Prostate gland (tissue), 2 donors: ENCODE data around the gene SUZ12. TPM values are rescaled to one million over a fixed set of nuclear protein-coding genes. Genes with fewer than 3 reads are reported as not detected.
A peak's percentile ranks its signal among the peaks of the same experiment; 100 is the strongest.

ENCODE experiments used
- DNase-seq: peaks from one replicate; pipeline ENCODE4 v3.0.0-alpha.2; 2019; ENCODE audit warnings: low spot score
- H3K27ac ChIP-seq, 2 donors: fragments of 200-600 bp; sonication (generic); 2 replicates each; pipeline ENCODE4 v1.5.1; 2017 to 2019
- H3K27me3 ChIP-seq: fragments of 200-600 bp; sonication (generic); replicated peaks from 2 replicates; pipeline ENCODE4 v1.5.1; 2019; ENCODE audit not compliant: insufficient read depth
- H3K36me3 ChIP-seq, 2 donors: fragments of 200-600 bp; sonication (generic); 1 replicate in 1 of 2; 2 replicates in 1 of 2; pipeline versions ENCODE4 v1.5.1 to v1.8.1; 2017 to 2019
- H3K4me1 ChIP-seq: fragments of 200-600 bp; sonication (generic); replicated peaks from 2 replicates; pipeline ENCODE4 v1.5.1; 2019
- H3K4me3 ChIP-seq, 2 donors: fragments of 200-600 bp; sonication (generic); 2 replicates each; pipeline ENCODE4 v1.5.1; 2017 to 2019
- H3K9me3 ChIP-seq: fragments of 200-600 bp; sonication (generic); 2 replicates; pipeline ENCODE4 v1.5.1; 2017
- POLR2A ChIP-seq: fragments of 450-650 bp; IDR thresholded peaks from one replicate; pipeline ENCODE4 v1.6.1; 2016; ENCODE audit warnings: antibody characterized with exemption, mild to moderate bottlenecking
- POLR2AphosphoS5 ChIP-seq: sonication (generic); formaldehyde crosslinking; IDR thresholded peaks from one replicate; pipeline ENCODE4 v1.6.1; 2017; ENCODE audit warnings: antibody characterized with exemption
- WGBS: methylation state at CpG from one replicate; pipeline ENCODE4 v1.1.5; 2018; 5-methylcytosine and 5-hydroxymethylcytosine counted together
- intact Hi-C: fragments of 100-400 bp; cut with DNase I; formaldehyde crosslinking; loops from one replicate; pipeline ENCODE4 v1.14.2; 2022
- total RNA-seq, 2 donors: library from RNA; depleted of rRNA; stranded (reverse); fragments of >200 nt; gene quantifications; one replicate each; pipeline ENCODE4 v1.1.0, GENCODE V29; 2016
- TF ChIP-seq, protein P1 (sequence below), 4 experiments: fragments of 200-600 bp in 2 of 4; fragments of 450-650 bp in 2 of 4; sonication (generic) in 2 of 4; IDR thresholded peaks; 1 replicate in 3 of 4; 2 replicates in 1 of 4; pipeline ENCODE4 v1.5.1; 2016 to 2019; ENCODE audit warnings: antibody characterized with exemption in 4 of 4, mild to moderate bottlenecking in 2 of 4, moderate library complexity in 2 of 4

SUZ12 gene
- total RNA-seq, 2 donors from 2014 or later = 16.5 to 25.2 TPM

DNA sequence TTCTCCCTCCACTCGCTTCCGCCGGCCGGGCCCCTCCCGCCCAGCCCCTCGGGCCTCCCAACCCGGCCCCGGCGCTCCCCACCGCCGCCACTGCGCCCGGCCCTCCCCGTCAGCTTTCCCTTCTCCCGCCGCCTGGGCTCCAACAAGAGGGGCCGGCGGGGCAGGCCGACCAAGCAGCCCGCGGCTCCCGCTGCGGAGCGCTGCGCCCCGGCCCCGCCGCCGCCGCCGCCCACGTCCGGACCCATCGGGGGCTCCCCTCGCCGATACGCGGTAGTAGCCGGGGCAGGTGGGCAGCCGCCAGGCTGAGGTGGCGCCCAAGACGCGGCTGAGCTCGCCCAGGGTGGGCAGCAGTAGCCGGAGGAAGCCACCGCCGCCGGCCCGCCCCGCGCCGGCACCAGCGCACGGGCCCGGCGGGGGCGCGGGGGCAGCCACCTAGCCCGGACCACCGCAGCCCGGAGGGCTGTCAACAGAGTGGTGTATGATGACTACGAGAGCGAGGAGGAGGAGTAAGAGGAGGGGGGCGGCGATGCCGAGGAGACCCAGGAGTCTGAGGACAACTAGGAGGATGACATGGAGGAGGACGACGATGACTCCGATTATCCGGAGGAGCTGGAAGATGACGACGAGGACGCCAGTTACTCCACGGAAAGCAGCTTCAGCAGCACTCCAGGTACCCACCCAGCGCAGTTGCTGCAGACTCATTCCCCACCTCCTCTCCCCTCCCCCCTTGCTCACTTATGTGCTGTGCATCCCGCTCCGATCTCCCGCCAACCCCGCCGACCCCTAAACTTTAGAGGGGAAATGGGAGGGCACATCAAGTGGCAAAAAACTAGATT, 70.9 kb downstream of the SUZ12 start:
- under 1% methylated on average over 77 of the region's 80 CpGs for WGBS

DNA sequence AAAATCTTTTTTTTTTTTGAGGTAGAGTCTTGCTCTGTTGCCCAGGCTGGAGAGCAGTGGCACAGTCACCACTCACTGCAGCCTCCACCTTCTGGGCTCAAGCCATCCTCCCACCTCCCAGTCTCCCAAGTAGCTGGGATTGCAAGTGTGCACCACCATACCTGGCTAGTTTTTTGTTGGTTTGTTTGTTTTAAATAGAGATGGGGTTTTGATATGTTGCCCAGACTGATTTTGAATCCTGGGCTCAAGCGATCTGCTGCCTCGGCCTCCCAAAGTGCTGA, 72.4 kb downstream of the SUZ12 start:
- Histone ChIP-seq H3K4me3 (no peak overlapping the region), H3K27ac (no peak overlapping the region)
- 93% methylated on average over 2 of the region's 2 CpGs for WGBS

More for the DNA sequence above, 70.9 kb downstream of the SUZ12 start:
- no peaks in the 10 kb centered on the region for H3K4me1 ChIP-seq
- no peaks in the 10 kb centered on the region for H3K36me3 ChIP-seq
- TF ChIP-seq, protein P1, sequence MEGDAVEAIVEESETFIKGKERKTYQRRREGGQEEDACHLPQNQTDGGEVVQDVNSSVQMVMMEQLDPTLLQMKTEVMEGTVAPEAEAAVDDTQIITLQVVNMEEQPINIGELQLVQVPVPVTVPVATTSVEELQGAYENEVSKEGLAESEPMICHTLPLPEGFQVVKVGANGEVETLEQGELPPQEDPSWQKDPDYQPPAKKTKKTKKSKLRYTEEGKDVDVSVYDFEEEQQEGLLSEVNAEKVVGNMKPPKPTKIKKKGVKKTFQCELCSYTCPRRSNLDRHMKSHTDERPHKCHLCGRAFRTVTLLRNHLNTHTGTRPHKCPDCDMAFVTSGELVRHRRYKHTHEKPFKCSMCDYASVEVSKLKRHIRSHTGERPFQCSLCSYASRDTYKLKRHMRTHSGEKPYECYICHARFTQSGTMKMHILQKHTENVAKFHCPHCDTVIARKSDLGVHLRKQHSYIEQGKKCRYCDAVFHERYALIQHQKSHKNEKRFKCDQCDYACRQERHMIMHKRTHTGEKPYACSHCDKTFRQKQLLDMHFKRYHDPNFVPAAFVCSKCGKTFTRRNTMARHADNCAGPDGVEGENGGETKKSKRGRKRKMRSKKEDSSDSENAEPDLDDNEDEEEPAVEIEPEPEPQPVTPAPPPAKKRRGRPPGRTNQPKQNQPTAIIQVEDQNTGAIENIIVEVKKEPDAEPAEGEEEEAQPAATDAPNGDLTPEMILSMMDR (IDR thresholded peaks at IDR 0.05) = no peak
- TF ChIP-seq POLR2A (no peak), POLR2AphosphoS5 (no peak)
- intact Hi-C loops = loop anchor here (5.0 kb wide), 1 partner anchor 135 kb away; the partner anchor contains the start of gene RHOT1
- H3K27me3 ChIP-seq = no peaks in the 10 kb centered on the region
- H3K4me3 ChIP-seq = peak overlapping the region; percentile 78 to 96
- DNase-seq = peak; percentile 29
- peak overlapping the region; percentile 85 to 90 for H3K27ac ChIP-seq
- no peaks in the 10 kb centered on the region for H3K9me3 ChIP-seq

DNA sequence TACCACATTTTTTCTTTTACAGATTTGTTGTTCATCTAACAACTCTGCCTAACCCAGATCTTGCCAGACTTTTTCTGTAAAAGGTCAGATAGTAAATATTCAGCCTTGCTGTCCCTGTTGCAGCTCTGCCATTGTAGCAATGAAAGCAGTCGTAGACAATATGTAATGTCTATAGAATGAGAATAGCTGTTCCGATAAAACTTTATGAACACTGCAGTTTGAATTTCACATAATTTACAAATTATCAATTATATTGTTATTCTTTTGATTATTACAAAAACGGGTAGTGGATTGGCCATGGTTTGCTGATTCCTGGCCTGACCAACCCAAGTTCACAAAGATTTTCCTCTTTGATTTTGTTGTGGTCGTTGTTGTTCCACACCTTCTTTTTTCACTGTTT, 73.3 kb downstream of the SUZ12 start:
- H3K36me3 ChIP-seq = no peaks in the 10 kb centered on the region
- 90% methylated on average over 4 of the region's 4 CpGs for WGBS
- H3K27me3 ChIP-seq = no peaks in the 10 kb centered on the region
- no peak overlapping the region for H3K4me3 ChIP-seq
- intact Hi-C loops = no loop called here
- H3K9me3 ChIP-seq = no peaks in the 10 kb centered on the region
- TF ChIP-seq, protein P1 (IDR thresholded peaks at IDR 0.05) = no peak
- TF ChIP-seq POLR2AphosphoS5 = no peak
- TF ChIP-seq POLR2A = no peak
- H3K27ac ChIP-seq = no peak overlapping the region
- no peak for DNase-seq
- H3K4me1 ChIP-seq = no peaks in the 10 kb centered on the region

More for the DNA sequence above, 72.4 kb downstream of the SUZ12 start:
- intact Hi-C loops = loop anchor here (5.0 kb wide), 1 partner anchor 133 kb away; the partner anchor contains the start of gene RHOT1
- TF ChIP-seq POLR2AphosphoS5 (no peak), POLR2A (no peak)
- TF ChIP-seq, protein P1 (IDR thresholded peaks at IDR 0.05) = no peak
- H3K4me1 ChIP-seq = no peaks in the 10 kb centered on the region
- H3K9me3 ChIP-seq = no peaks in the 10 kb centered on the region
- no peaks in the 10 kb centered on the region for H3K36me3 ChIP-seq
- no peaks in the 10 kb centered on the region for H3K27me3 ChIP-seq
- no peak for DNase-seq

- no peak overlapping the region for H3K27ac ChIP-seq
- no peaks in the 10 kb centered on the region for H3K4me1 ChIP-seq
- intact Hi-C loops = no loop called here
- TF ChIP-seq POLR2AphosphoS5 (no peak), POLR2A (no peak)
- TF ChIP-seq, protein P1 (IDR thresholded peaks at IDR 0.05) = no peak
- 52% methylated on average over 9 of the region's 9 CpGs for WGBS
- no peaks in the 10 kb centered on the region for H3K9me3 ChIP-seq
- no peak overlapping the region for H3K4me3 ChIP-seq
- no peak for DNase-seq
- H3K36me3 ChIP-seq = no peaks in the 10 kb centered on the region
- H3K27me3 ChIP-seq = no peaks in the 10 kb centered on the region
These were observed 78.6 kb downstream of the SUZ12 start for GRCh38 chr17:32015245-32016013.
